ENCODE measurements around the gene MED27. TPM values are rescaled to one million over a fixed set of nuclear protein-coding genes. Genes with fewer than 3 reads are reported as not detected.

Gene MED27
- total RNA-seq, 2 donors from 2014 or later, result 19.2 to 28.9 TPM

GRCh38 chr9:131838530-131839280, 241.0 kb downstream of the MED27 start:
- H3K36me3 Mint-ChIP-seq (ENCODE audit: low read depth), result peaks cover 4% of the 10 kb centered on the region
- H3K4me3 Mint-ChIP-seq, result no peak overlapping the region
- H3K27ac Mint-ChIP-seq, result peak overlapping the region; percentile 95
- no peak for DNase-seq
- no peak for ATAC-seq
- peaks cover 19% of the 10 kb centered on the region for H3K4me1 Mint-ChIP-seq
- H3K9me3 ChIP-seq (ENCODE audit: control insufficient read depth, low read length, poor library complexity, severe bottlenecking), result no peaks in the 10 kb centered on the region
- peaks cover 34% of the 10 kb centered on the region for H3K27me3 Mint-ChIP-seq

- Mint-ChIP-seq H3K4me3 (no peak overlapping the region), H3K27me3 (peaks cover 27% of the 10 kb centered on the region), H3K27ac (peak overlapping the region; percentile 60), H3K4me1 (peaks cover 21% of the 10 kb centered on the region), H3K36me3 (ENCODE audit: low read depth) (peaks cover 4% of the 10 kb centered on the region)
- DNase-seq, result no peak
- ATAC-seq, result no peak
- no peaks in the 10 kb centered on the region for H3K9me3 ChIP-seq (ENCODE audit: control insufficient read depth, low read length, poor library complexity, severe bottlenecking)
These were observed 241.8 kb downstream of the MED27 start for GRCh38 chr9:131837836-131838235.

- Mint-ChIP-seq H3K27ac (peak overlapping the region; percentile 60), H3K4me3 (no peak overlapping the region), H3K27me3 (peaks cover 27% of the 10 kb centered on the region), H3K4me1 (peaks cover 24% of the 10 kb centered on the region), H3K36me3 (ENCODE audit: low read depth) (peaks cover 4% of the 10 kb centered on the region)
- DNase-seq (no peak), ATAC-seq (no peak)
- H3K9me3 ChIP-seq (ENCODE audit: control insufficient read depth, low read length, poor library complexity, severe bottlenecking), result no peaks in the 10 kb centered on the region
These were observed 242.4 kb downstream of the MED27 start for GRCh38 chr9:131837316-131837715.

GRCh38 chr9:131836607-131837315, 242.9 kb downstream of the MED27 start:
- H3K4me1 Mint-ChIP-seq, result peaks cover 24% of the 10 kb centered on the region
- ATAC-seq (no peak), DNase-seq (no peak)
- H3K27ac Mint-ChIP-seq, result peak overlapping the region; percentile 60
- no peak overlapping the region for H3K4me3 Mint-ChIP-seq
- H3K27me3 Mint-ChIP-seq, result peaks cover 26% of the 10 kb centered on the region
- H3K9me3 ChIP-seq (ENCODE audit: control insufficient read depth, low read length, poor library complexity, severe bottlenecking), result no peaks in the 10 kb centered on the region
- H3K36me3 Mint-ChIP-seq (ENCODE audit: low read depth), result peaks cover 4% of the 10 kb centered on the region

GRCh38 chr9:131836021-131836420, 243.6 kb downstream of the MED27 start:
- Mint-ChIP-seq H3K36me3 (ENCODE audit: low read depth) (peaks cover 4% of the 10 kb centered on the region), H3K4me1 (peaks cover 24% of the 10 kb centered on the region), H3K27me3 (peaks cover 20% of the 10 kb centered on the region), H3K27ac (no peak overlapping the region), H3K4me3 (no peak overlapping the region)
- no peaks in the 10 kb centered on the region for H3K9me3 ChIP-seq (ENCODE audit: control insufficient read depth, low read length, poor library complexity, severe bottlenecking)
- DNase-seq (no peak), ATAC-seq (no peak)

GRCh38 chr9:131835151-131835910, 244.3 kb downstream of the MED27 start:
- H3K9me3 ChIP-seq (ENCODE audit: control insufficient read depth, low read length, poor library complexity, severe bottlenecking), result no peaks in the 10 kb centered on the region
- ATAC-seq (no peak), DNase-seq (no peak)
- Mint-ChIP-seq H3K4me3 (peak overlapping the region; percentile 52), H3K36me3 (ENCODE audit: low read depth) (peaks cover 4% of the 10 kb centered on the region), H3K27me3 (peaks cover 20% of the 10 kb centered on the region), H3K4me1 (peaks cover 22% of the 10 kb centered on the region), H3K27ac (no peak overlapping the region)

- Mint-ChIP-seq H3K4me1 (peaks cover 17% of the 10 kb centered on the region), H3K36me3 (ENCODE audit: low read depth) (peaks cover 4% of the 10 kb centered on the region), H3K27ac (no peak overlapping the region), H3K27me3 (peaks cover 16% of the 10 kb centered on the region), H3K4me3 (no peak overlapping the region)
- H3K9me3 ChIP-seq (ENCODE audit: control insufficient read depth, low read length, poor library complexity, severe bottlenecking), result no peaks in the 10 kb centered on the region
- DNase-seq, result no peak
- ATAC-seq, result no peak
These were observed 244.9 kb downstream of the MED27 start for GRCh38 chr9:131834721-131835120.

GRCh38 chr9:131833906-131834305, 245.8 kb downstream of the MED27 start:
- DNase-seq (no peak), ATAC-seq (no peak)
- Mint-ChIP-seq H3K4me3 (no peak overlapping the region), H3K4me1 (peaks cover 12% of the 10 kb centered on the region), H3K27me3 (peaks cover 21% of the 10 kb centered on the region), H3K36me3 (ENCODE audit: low read depth) (peaks cover 4% of the 10 kb centered on the region), H3K27ac (no peak overlapping the region)
- no peaks in the 10 kb centered on the region for H3K9me3 ChIP-seq (ENCODE audit: control insufficient read depth, low read length, poor library complexity, severe bottlenecking)

- peaks cover 11% of the 10 kb centered on the region for H3K4me1 Mint-ChIP-seq
- no peak overlapping the region for H3K4me3 Mint-ChIP-seq
- H3K36me3 Mint-ChIP-seq (ENCODE audit: low read depth), result peaks cover 4% of the 10 kb centered on the region
- H3K9me3 ChIP-seq (ENCODE audit: control insufficient read depth, low read length, poor library complexity, severe bottlenecking), result no peaks in the 10 kb centered on the region
- no peak overlapping the region for H3K27ac Mint-ChIP-seq
- no peak for ATAC-seq
- peaks cover 27% of the 10 kb centered on the region for H3K27me3 Mint-ChIP-seq
- no peak for DNase-seq
These were observed 246.6 kb downstream of the MED27 start for GRCh38 chr9:131833083-131833482.

GRCh38 chr9:131831380-131832165, 248.1 kb downstream of the MED27 start:
- DNase-seq (no peak), ATAC-seq (no peak)
- Mint-ChIP-seq H3K27me3 (peaks cover 29% of the 10 kb centered on the region), H3K4me3 (no peak overlapping the region), H3K27ac (no peak overlapping the region), H3K36me3 (ENCODE audit: low read depth) (peaks cover 4% of the 10 kb centered on the region), H3K4me1 (peaks cover 13% of the 10 kb centered on the region)
- H3K9me3 ChIP-seq (ENCODE audit: control insufficient read depth, low read length, poor library complexity, severe bottlenecking), result no peaks in the 10 kb centered on the region

GRCh38 chr9:131827821-131828369, 251.8 kb downstream of the MED27 start:
- H3K4me1 Mint-ChIP-seq, result peaks cover 14% of the 10 kb centered on the region
- H3K27ac Mint-ChIP-seq, result no peak overlapping the region
- H3K27me3 Mint-ChIP-seq, result peaks cover 41% of the 10 kb centered on the region
- ATAC-seq, result no peak
- no peaks in the 10 kb centered on the region for H3K36me3 Mint-ChIP-seq (ENCODE audit: low read depth)
- H3K4me3 Mint-ChIP-seq, result no peak overlapping the region
- no peaks in the 10 kb centered on the region for H3K9me3 ChIP-seq (ENCODE audit: control insufficient read depth, low read length, poor library complexity, severe bottlenecking)
- no peak for DNase-seq

GRCh38 chr9:131826966-131827525, 252.6 kb downstream of the MED27 start:
- Mint-ChIP-seq H3K4me3 (no peak overlapping the region), H3K27ac (no peak overlapping the region), H3K36me3 (ENCODE audit: low read depth) (no peaks in the 10 kb centered on the region), H3K27me3 (peaks cover 41% of the 10 kb centered on the region), H3K4me1 (peaks cover 7% of the 10 kb centered on the region)
- ATAC-seq (no peak), DNase-seq (no peak)
- H3K9me3 ChIP-seq (ENCODE audit: control insufficient read depth, low read length, poor library complexity, severe bottlenecking), result no peaks in the 10 kb centered on the region

All from T-helper 17 cell (primary cell).